Right atrium auricular region (tissue), 2 donors: ENCODE data around the gene NFIX. TPM values are rescaled to one million over a fixed set of nuclear protein-coding genes. Genes with fewer than 3 reads are reported as not detected.

Experiments
- DNase-seq: peaks from one replicate; pipeline ENCODE4 v3.0.0-alpha.2; 2019; ENCODE audit warnings: low spot score
- H3K27ac ChIP-seq, 2 donors: fragments of 200-600 bp; sonication (generic); 1 replicate in 1 of 2; 2 replicates in 1 of 2; pipeline ENCODE4 v1.5.1; 2016 to 2019
- H3K27me3 ChIP-seq, 2 donors: fragments of 200-600 bp; sonication (generic); one replicate each; pipeline versions ENCODE4 v1.5.1 to v1.6.0; 2017 to 2019
- H3K36me3 ChIP-seq: fragments of 200-600 bp; sonication (generic); one replicate; pipeline ENCODE4 v1.5.1; 2016
- H3K4me1 ChIP-seq, 2 donors: fragments of 200-600 bp; sonication (generic); one replicate each; pipeline versions ENCODE4 v1.5.1 to v1.6.0; 2017 to 2019
- H3K4me3 ChIP-seq, 2 donors: fragments of 200-600 bp; sonication (generic); 1 replicate in 1 of 2; 2 replicates in 1 of 2; pipeline ENCODE4 v1.5.1; 2017 to 2019; ENCODE audit warnings: mild to moderate bottlenecking in 1 of 2, moderate library complexity in 1 of 2
- H3K9me3 ChIP-seq, 2 donors: fragments of 200-600 bp; sonication (generic); one replicate each; pipeline ENCODE4 v1.5.1; 2019
- CTCF ChIP-seq, 2 donors: fragments of 200-600 bp; sonication (generic); IDR thresholded peaks; one replicate each; pipeline ENCODE4 v1.5.1; 2019; ENCODE audit warnings: antibody characterized with exemption in 2 of 2
- total RNA-seq, 2 donors: library from RNA; depleted of rRNA; stranded (reverse); fragments of >200 nt; gene quantifications; one replicate each; pipeline ENCODE4 v1.1.0, GENCODE V29; 2016

Gene NFIX
- total RNA-seq, 2 donors from 2014 or later, result 56.5 to 69.8 TPM

GRCh38 chr19:13022111-13022858 lies 27.0 kb downstream of the NFIX start:
- no peak for TF ChIP-seq CTCF (IDR thresholded peaks at IDR 0.05)
- Histone ChIP-seq H3K27me3 (no peaks in the 10 kb centered on the region), H3K4me3 (peak overlapping the region; percentile 36 to 50), H3K36me3 (no peaks in the 10 kb centered on the region), H3K9me3 (no peaks in the 10 kb centered on the region), H3K4me1 (peaks cover 0 to 91% of the 10 kb centered on the region in 2 donors), H3K27ac (peak overlapping the region; percentile 93 to 98)
- DNase-seq, result no peak

DNA sequence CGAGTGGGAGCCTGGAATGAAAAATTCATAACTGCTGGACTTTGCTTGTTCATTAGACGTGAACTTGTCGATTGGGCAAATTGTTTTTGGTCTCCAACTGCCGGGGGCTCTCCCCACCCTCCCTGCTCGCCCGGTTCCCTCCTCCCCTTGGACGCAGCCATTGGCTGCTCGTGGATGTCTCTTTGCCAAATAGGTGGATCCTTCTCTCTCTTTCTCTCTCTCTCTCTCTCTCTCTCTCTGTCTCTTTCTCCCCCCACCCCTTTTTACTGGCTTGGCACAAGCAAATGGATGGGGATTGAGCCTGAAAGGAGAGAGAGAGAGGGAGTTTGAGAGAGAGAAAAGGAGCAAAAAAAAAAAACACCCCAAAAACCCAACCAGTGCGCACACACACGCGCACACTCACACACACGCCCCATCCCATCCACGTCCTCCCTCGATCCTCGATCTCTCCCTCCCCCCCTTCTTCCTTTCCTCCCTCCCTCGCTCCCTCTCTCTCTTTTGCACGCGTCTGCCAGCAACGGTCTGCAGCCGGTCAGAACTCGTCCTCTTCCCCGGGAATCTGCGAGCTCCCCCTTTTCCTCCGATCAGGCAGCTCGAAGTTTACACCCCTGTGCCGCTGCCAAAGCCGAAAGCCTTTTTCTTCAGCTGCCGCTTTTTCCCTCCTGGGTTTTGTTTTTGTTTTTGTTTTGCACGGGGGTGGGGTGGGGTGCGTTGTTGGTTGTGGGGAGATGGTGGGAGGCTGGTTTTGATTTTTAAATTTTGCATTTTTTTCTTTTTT lies 27.8 kb downstream of the NFIX start:
- H3K4me1 ChIP-seq, result peaks cover 0 to 90% of the 10 kb centered on the region in 2 donors

DNA sequence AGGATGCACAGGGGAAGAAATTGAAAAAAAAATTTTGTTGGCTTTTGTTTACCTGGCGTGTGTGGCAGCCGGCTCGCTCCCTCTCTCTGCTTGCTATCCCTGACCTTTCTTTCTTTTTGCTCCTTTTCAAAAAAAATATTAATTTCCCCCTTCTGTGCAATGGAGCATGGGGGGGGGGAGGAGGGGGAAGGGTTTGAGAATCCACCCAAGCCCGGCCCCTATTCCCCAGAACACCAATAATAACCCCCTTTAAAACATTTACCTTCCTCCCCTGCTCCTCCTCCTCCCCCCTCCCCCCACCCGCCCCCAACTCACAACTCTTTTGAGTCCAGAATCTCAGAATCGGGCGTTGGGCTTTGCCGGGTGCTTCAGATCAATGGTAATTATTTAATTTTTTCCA lies 28.4 kb downstream of the NFIX start:
- DNase-seq, result no peak
- H3K36me3 ChIP-seq, result no peaks in the 10 kb centered on the region
- H3K4me1 ChIP-seq, result peaks cover 0 to 87% of the 10 kb centered on the region in 2 donors
- TF ChIP-seq CTCF (IDR thresholded peaks at IDR 0.05), result no peak
- H3K27me3 ChIP-seq, result no peaks in the 10 kb centered on the region
- H3K4me3 ChIP-seq, result peak overlapping the region; percentile 36 to 50
- H3K27ac ChIP-seq, result peak overlapping the region; percentile 93 to 98
- no peaks in the 10 kb centered on the region for H3K9me3 ChIP-seq

More for the DNA sequence above, 27.8 kb downstream of the NFIX start:
- no peaks in the 10 kb centered on the region for H3K9me3 ChIP-seq
- DNase-seq, result peak; percentile 86
- H3K4me3 ChIP-seq, result peak overlapping the region; percentile 36 to 50
- peak in 1 of 2 donors; percentile 26 for TF ChIP-seq CTCF (IDR thresholded peaks at IDR 0.05)
- peak overlapping the region; percentile 93 to 98 for H3K27ac ChIP-seq
- no peaks in the 10 kb centered on the region for H3K27me3 ChIP-seq
- H3K36me3 ChIP-seq, result no peaks in the 10 kb centered on the region

DNA sequence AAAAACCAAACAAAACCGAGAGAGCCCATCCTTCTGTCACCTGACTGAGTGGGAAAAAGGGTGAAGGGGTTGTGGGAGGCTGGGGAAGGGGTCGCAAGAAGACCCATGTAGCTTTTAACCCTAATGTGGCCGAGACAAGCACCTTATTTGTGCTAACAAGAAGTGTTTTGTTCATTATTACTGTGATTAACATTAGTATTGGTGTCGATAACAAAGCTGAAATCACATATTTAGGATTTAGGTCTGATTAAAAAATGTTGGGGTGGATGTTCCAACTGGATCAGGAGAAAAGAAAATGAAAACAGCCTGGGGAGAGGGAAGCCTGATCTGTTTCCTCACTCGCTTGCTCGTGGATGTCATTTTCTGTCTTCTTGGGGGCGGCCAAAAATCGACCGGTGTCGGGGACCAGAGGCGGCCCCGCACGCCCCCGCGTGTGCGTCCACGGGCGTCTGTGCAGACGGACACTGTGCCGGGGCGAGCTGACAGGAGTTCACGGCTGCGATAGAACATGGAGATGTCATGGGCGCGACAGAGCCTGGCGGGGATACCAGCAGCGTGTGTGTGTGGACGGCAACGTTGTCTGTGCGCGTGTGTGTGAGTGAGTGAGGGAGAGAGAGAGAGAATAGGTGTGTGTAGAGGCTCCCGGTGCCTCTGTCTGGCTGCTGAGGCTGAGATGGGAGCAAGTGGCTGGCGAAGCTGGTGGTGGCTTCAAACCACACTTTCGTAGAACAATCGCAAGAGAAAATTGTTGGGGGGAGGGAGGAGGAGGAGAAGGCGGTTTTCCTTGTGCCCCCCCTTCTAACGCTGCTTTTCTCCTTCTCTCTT lies 29.1 kb downstream of the NFIX start:
- Histone ChIP-seq H3K4me1 (peaks cover 0 to 87% of the 10 kb centered on the region in 2 donors), H3K9me3 (no peaks in the 10 kb centered on the region), H3K4me3 (peak overlapping the region; percentile 25 to 50), H3K36me3 (no peaks in the 10 kb centered on the region), H3K27ac (peak overlapping the region; percentile 93 to 98), H3K27me3 (no peaks in the 10 kb centered on the region)
- DNase-seq, result no peak
- no peak for TF ChIP-seq CTCF (IDR thresholded peaks at IDR 0.05)

- H3K4me3 ChIP-seq, result peak overlapping the region; percentile 25 to 50
- H3K36me3 ChIP-seq, result no peaks in the 10 kb centered on the region
- H3K27ac ChIP-seq, result peak overlapping the region; percentile 93 to 98
- no peak for TF ChIP-seq CTCF (IDR thresholded peaks at IDR 0.05)
- no peak for DNase-seq
- H3K4me1 ChIP-seq, result peaks cover 0 to 88% of the 10 kb centered on the region in 2 donors
- H3K9me3 ChIP-seq, result no peaks in the 10 kb centered on the region
- H3K27me3 ChIP-seq, result no peaks in the 10 kb centered on the region
Observed at GRCh38 chr19:13024951-13025697, 29.8 kb downstream of the NFIX start.
